Gastrocnemius medialis (tissue), 4 donors: ENCODE results near the gene RPN2.

Experiments used
- CTCF ChIP-seq, 5 experiments: fragments of 450-650 bp in 3 of 5; fragments of 200-600 bp in 2 of 5; sonication (generic) in 2 of 5; IDR thresholded peaks in 4 of 5; conservative IDR thresholded peaks in 1 of 5; 1 replicate in 4 of 5; 2 replicates in 1 of 5; pipeline ENCODE4 v1.5.1; 2016 to 2019; ENCODE audit warnings: antibody characterized with exemption in 5 of 5, mild to moderate bottlenecking in 3 of 5, moderate library complexity in 3 of 5
- POLR2A ChIP-seq, 2 donors: fragments of 450-650 bp; IDR thresholded peaks; one replicate each; pipeline ENCODE4 v1.6.1; 2017; ENCODE audit warnings: antibody characterized with exemption in 2 of 2, mild to moderate bottlenecking in 2 of 2, moderate library complexity in 2 of 2

- no peak for TF ChIP-seq CTCF (IDR thresholded peaks at IDR 0.05 in 4 of 5, conservative IDR thresholded peaks at IDR 0.05 in 1 of 5)
- no peak for TF ChIP-seq POLR2A (IDR thresholded peaks at IDR 0.05)
Measured at GRCh38 chr20:37265152-37265551, 86.0 kb downstream of the RPN2 start.
